ENCODE data around the gene CACNG6. TPM values are rescaled to one million over a fixed set of nuclear protein-coding genes. Genes with fewer than 3 reads are reported as not detected.

The CACNG6 gene
- total RNA-seq, 1 experiment from 2014 or later, result 2.5 TPM

- no peak for TF ChIP-seq ARID4B (CRISPR knock-in tag; IDR thresholded peaks at IDR 0.05; ENCODE audit: borderline replicate concordance)
Observed at GRCh38 chr19:54013866-54014265, 22.4 kb downstream of the CACNG6 start (continued).

- H3K27ac Mint-ChIP-seq, result no peak overlapping the region
- ATAC-seq, result no peak
- H3K4me1 Mint-ChIP-seq, result peaks cover 25% of the 10 kb centered on the region
- no peak for TF ChIP-seq ATF1 (CRISPR knock-in tag; IDR thresholded peaks at IDR 0.05)
- no peak for DNase-seq (ENCODE audit: low spot score)
- peaks cover 7% of the 10 kb centered on the region; the same call in 1 of the 2 replicates for H3K9me3 Mint-ChIP-seq
- H3K4me3 Mint-ChIP-seq, result no peak overlapping the region
- H3K36me3 Mint-ChIP-seq, result no peaks in the 10 kb centered on the region
- peaks cover 30% of the 10 kb centered on the region for H3K27me3 Mint-ChIP-seq (ENCODE audit: low read depth)
- CTCF ChIA-PET, result interaction anchor here (1.0 to 5.7 kb wide), 7 partner anchors 9 to 206 kb away, joined by 3 to 43 read pairs (median 5); no protein-coding TSS in a partner anchor
- POLR2A ChIA-PET, result no interaction called here
Observed at GRCh38 chr19:54014920-54015560, 23.6 kb downstream of the CACNG6 start.

GRCh38 chr19:54017261-54017660 is 25.8 kb downstream of the CACNG6 start:
- TF ChIP-seq FOXJ3 (CRISPR knock-in tag; IDR thresholded peaks at IDR 0.05; ENCODE audit: borderline replicate concordance) (no peak), GRHL2 (CRISPR knock-in tag; IDR thresholded peaks at IDR 0.05; ENCODE audit: insufficient replicate concordance, severe bottlenecking) (no peak), NFATC4 (CRISPR knock-in tag; IDR thresholded peaks at IDR 0.05) (no peak), ATF2 (CRISPR knock-in tag; IDR thresholded peaks at IDR 0.05; ENCODE audit: borderline replicate concordance, low read depth) (no peak), E2F1 (CRISPR knock-in tag; IDR thresholded peaks at IDR 0.05) (no peak), ATF1 (CRISPR knock-in tag; IDR thresholded peaks at IDR 0.05) (no peak), ZNF423 (CRISPR knock-in tag; IDR thresholded peaks at IDR 0.05) (no peak), TEAD1 (CRISPR knock-in tag; IDR thresholded peaks at IDR 0.05) (no peak), TEAD4 (CRISPR knock-in tag; IDR thresholded peaks at IDR 0.05) (no peak), ERG (CRISPR knock-in tag; IDR thresholded peaks at IDR 0.05) (no peak), ZNF396 (CRISPR knock-in tag; IDR thresholded peaks at IDR 0.05; ENCODE audit: borderline replicate concordance) (no peak)
- Mint-ChIP-seq H3K4me3 (no peak overlapping the region), H3K9me3 (peaks cover 7% of the 10 kb centered on the region; the same call in 1 of the 2 replicates), H3K27ac (no peak overlapping the region), H3K36me3 (0 out of 2 replicates have a peak, but pooled peaks cover 2% of the 10 kb centered on the region), H3K4me1 (peaks cover 18% of the 10 kb centered on the region), H3K27me3 (ENCODE audit: low read depth) (peaks cover 30% of the 10 kb centered on the region)
- ChIA-PET POLR2A (interaction anchor here (0.7 kb wide), 2 partner anchors 40 to 244 kb away, joined by 4 to 5 read pairs; no protein-coding TSS in a partner anchor), CTCF (interaction anchor here (0.7 to 3.5 kb wide), 5 partner anchors 11 to 111 kb away, joined by 3 to 20 read pairs (median 3); no protein-coding TSS in a partner anchor)
- ATAC-seq (no peak), DNase-seq (ENCODE audit: low spot score) (no peak)
